GM10847 (cell line): ENCODE results near the gene DIP2C.

Source experiments
- POLR2A ChIP-seq: IDR thresholded peaks from 2 replicates; pipeline ENCODE4 v1.6.1; 2011; ENCODE audit not compliant: insufficient read length; ENCODE audit errors: extremely low read depth

Gene DIP2C

GRCh38 chr10:234708-235406 is 454.6 kb downstream of the DIP2C start:
- no peak for TF ChIP-seq POLR2A

GRCh38 chr10:232878-233277 is 456.6 kb downstream of the DIP2C start:
- TF ChIP-seq POLR2A = no peak

- no peak for TF ChIP-seq POLR2A
Observed at GRCh38 chr10:232061-232460, 457.4 kb downstream of the DIP2C start.

- no peak for TF ChIP-seq POLR2A
Observed at GRCh38 chr10:230758-231157, 458.7 kb downstream of the DIP2C start.

GRCh38 chr10:228366-228765 is 461.1 kb downstream of the DIP2C start:
- TF ChIP-seq POLR2A = no peak

- no peak for TF ChIP-seq POLR2A
Observed at GRCh38 chr10:227014-227413, 462.5 kb downstream of the DIP2C start.

- TF ChIP-seq POLR2A = no peak
Observed at GRCh38 chr10:226018-226417, 463.4 kb downstream of the DIP2C start.

- TF ChIP-seq POLR2A = no peak
Observed at GRCh38 chr10:224571-224970, 464.9 kb downstream of the DIP2C start.
